LHCN-M2 (cell line): ENCODE data around the gene ARHGAP42. TPM values are rescaled to one million over a fixed set of nuclear protein-coding genes. Genes with fewer than 3 reads are reported as not detected.

Experiments used
- DNase-seq: peaks from one replicate; pipeline ENCODE4 v3.0.0-alpha.2; 2012; ENCODE audit warnings: low read depth
- total RNA-seq: library from RNA; depleted of rRNA; stranded (reverse); fragments of >200 nt; gene quantifications from 2 replicates; pipeline ENCODE4 v1.2.3, GENCODE V29; 2014

ARHGAP42 gene
- total RNA-seq, 1 experiment from 2014 or later, result 10.3 TPM

GRCh38 chr11:100800202-100800601, 113.1 kb downstream of the ARHGAP42 start:
- DNase-seq, result no peak

GRCh38 chr11:100801225-100801999, 114.3 kb downstream of the ARHGAP42 start:
- DNase-seq, result no peak

GRCh38 chr11:100805506-100806199, 118.6 kb downstream of the ARHGAP42 start:
- DNase-seq, result peak; percentile 23

- DNase-seq, result no peak
Measured at GRCh38 chr11:100806296-100806695, 119.2 kb downstream of the ARHGAP42 start.

GRCh38 chr11:100808904-100809491, 121.9 kb downstream of the ARHGAP42 start:
- DNase-seq, result peak; percentile 59

GRCh38 chr11:100810146-100810545, 123.1 kb downstream of the ARHGAP42 start:
- DNase-seq, result peak; percentile 52

GRCh38 chr11:100810666-100811065, 123.6 kb downstream of the ARHGAP42 start:
- no peak for DNase-seq

GRCh38 chr11:100812517-100812916, 125.4 kb downstream of the ARHGAP42 start:
- DNase-seq, result no peak

- DNase-seq, result no peak
Measured at GRCh38 chr11:100815787-100816330, 128.8 kb downstream of the ARHGAP42 start.

GRCh38 chr11:100816823-100817222, 129.7 kb downstream of the ARHGAP42 start:
- no peak for DNase-seq

- no peak for DNase-seq
Measured at GRCh38 chr11:100817620-100818019, 130.5 kb downstream of the ARHGAP42 start.

- DNase-seq, result no peak
Measured at GRCh38 chr11:100820621-100821020, 133.5 kb downstream of the ARHGAP42 start.

- no peak for DNase-seq
Measured at GRCh38 chr11:100821198-100821597, 134.1 kb downstream of the ARHGAP42 start.

GRCh38 chr11:100823360-100823759, 136.3 kb downstream of the ARHGAP42 start:
- peak; percentile 53 for DNase-seq

GRCh38 chr11:100824041-100824809, 137.1 kb downstream of the ARHGAP42 start:
- no peak for DNase-seq

- peak; percentile 23 for DNase-seq
Measured at GRCh38 chr11:100825626-100826025, 138.5 kb downstream of the ARHGAP42 start.

GRCh38 chr11:100827934-100828661, 141.0 kb downstream of the ARHGAP42 start:
- DNase-seq, result peak; percentile 35

- DNase-seq, result no peak
Measured at GRCh38 chr11:100830274-100830673, 143.2 kb downstream of the ARHGAP42 start.

GRCh38 chr11:100830978-100831732, 144.1 kb downstream of the ARHGAP42 start:
- DNase-seq, result peak; percentile 61

- no peak for DNase-seq
Measured at GRCh38 chr11:100831929-100832494, 144.9 kb downstream of the ARHGAP42 start.
